CD4-positive, alpha-beta T cell treated with Interleukin-15 for 1 hour (primary cell): ENCODE measurements around the gene MACF1.
"Not testable (repeated sequence)": the region's sequence is repeated elsewhere in the genome, so short reads cannot be mapped to it uniquely, and the experiment has no call there.

Source experiments
- DNase-seq: peaks from one replicate; pipeline ENCODE4 v3.0.0-alpha.2; 2020

The MACF1 gene

DNA sequence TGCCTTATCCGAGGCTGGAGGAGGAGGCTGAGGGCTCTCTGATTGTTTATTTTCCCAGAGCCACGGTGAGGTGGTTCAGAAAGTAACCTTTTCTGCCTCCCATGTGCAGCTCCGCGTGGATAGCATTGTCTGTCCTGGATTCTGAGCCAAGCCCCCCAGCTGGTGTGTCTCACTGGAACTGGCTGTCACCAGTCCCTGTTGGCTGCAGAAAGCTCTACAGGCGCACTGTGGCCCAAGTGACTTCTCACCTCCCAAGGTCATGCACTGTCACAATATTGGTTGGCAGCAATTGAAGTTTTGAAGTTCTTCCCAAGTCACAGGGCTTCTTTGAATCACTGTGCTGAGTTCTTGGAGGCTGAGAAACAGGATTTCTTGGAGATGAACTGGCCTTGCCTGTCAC is 295.2 kb downstream of the MACF1 start:
- DNase-seq: no peak

DNA sequence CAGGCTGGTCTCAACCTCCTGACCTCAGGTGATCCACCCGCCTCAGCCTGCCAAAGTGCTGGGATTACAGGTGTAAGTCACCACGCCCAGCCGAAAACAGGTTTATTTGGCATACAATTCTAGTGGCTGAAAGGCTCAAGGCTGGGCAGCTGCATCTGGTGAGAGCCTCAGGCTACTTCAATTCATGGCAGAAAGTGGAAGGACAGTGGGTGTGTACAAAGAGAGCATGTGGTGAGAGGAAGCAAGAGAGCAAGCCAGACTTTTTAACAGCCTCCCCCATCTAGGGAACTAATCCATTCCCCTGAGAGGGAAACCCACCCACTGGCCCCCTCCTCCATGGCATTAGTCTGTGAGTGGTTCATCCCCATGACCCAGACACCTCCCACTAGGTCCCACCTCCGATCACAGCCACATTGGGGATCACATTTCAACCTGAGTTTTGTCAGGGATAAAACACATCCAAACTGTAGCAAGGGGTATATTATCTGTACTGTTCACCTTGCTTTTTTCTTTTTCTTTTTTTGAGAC is 296.4 kb downstream of the MACF1 start:
- no peak for DNase-seq

DNA sequence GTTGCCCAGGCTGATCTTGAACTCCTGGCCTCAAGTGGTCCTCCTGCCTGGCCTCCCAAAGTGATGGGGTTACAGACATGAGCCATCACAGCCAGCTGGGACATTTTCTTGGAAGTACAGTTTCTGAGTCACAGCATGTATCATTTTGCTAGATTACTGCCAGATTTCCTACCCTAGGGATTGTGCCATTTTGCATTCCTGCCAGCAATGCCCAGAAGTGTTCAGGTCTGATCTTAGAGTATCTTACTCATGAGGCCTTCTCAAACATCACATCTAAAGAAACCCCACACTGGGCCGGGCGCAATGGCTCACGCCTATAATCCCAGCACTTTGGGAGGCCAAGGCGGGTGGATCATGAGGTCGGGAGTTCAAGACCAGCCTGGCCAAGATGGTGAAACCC is 297.2 kb downstream of the MACF1 start:
- DNase-seq: no peak

DNA sequence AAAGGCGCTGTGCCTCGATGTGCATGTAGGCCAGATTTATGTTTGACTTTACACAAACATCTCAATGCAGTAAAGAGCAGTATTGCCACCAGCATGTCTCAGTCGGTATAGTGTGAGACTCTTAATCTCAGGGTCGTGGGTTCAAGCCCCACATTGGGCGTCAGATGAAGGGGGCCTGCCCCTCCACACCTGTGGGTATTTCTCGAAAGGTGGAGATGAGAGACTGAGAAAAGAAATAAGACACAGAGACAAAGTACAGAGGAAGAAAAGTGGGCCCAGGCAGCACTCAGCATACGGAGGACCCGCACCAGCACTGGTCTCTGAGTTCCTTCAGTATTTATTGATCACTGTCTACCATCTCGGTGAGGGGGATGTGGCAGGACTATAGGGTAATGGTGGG is 299.9 kb downstream of the MACF1 start:
- not testable (repeated sequence) for DNase-seq

DNA sequence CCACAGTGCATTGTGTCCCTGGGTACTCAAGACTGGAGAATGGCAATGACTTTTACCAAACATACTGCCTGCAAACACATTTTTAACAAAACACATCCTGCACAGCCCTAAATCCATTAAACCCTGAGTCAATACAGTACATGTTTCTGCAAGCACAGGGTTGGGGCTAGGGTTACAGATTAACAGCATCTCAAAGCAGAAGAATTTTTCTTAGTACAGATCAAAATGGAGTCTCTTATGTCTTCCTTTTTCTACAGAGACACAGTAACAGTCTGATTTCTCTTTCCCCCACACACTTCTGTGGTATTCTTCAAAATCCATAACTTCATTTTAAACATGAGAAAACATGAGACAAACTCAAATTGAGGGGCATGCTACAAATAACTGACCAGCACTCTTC is 300.8 kb downstream of the MACF1 start:
- no peak for DNase-seq

DNA sequence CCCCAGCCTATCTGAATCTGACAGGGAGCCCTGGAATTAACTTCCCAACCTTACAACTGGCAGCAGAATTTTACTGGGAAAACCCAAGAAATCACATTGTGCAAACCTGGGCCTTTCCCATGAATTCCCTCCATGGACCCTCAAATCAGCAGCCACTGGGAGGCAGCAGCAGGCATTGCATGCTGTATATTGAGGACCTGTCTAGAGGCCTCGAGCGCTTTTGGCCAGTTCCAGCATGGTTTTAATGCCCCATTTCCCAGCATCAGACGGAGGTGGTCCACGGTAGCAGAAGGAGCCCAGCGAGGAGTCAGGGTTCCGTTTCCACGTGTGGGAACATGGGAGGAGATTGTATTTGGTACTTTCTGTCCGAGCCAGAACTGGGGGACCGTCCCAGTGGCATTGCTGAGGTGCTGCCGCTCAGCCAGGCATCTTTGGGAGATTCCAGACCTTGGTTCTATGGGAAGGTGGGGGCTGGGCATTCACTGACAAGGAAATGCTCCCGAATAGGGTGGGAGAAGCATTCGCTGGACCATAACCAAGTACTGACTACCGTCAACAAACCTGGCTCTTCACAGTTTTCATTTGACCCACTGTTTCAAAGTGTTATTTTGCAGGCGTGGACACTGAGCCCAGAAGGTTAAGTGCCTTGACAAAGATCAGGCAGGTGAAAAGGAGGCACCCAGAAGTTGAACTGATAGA is 302.9 kb downstream of the MACF1 start:
- DNase-seq: no peak

DNA sequence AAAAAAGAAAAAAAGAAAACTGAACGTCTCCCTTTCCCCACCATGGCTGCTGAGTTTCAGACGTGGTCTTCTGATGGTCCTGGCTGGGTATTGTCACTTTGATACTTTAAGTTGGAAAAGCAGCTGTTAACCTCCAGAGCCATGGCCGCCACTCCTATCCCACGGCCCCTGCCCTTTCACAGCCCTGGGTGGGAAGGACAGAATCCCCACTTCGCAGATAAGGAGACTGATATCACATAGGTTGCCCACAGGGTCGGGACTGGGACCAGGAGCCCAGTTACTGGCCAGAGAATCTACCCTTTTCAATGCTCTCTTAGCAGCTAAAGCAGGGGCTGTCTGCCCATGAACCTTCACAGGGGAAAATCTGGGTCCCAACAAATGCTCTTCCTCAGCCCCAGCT is 303.8 kb downstream of the MACF1 start:
- DNase-seq: no peak

DNA sequence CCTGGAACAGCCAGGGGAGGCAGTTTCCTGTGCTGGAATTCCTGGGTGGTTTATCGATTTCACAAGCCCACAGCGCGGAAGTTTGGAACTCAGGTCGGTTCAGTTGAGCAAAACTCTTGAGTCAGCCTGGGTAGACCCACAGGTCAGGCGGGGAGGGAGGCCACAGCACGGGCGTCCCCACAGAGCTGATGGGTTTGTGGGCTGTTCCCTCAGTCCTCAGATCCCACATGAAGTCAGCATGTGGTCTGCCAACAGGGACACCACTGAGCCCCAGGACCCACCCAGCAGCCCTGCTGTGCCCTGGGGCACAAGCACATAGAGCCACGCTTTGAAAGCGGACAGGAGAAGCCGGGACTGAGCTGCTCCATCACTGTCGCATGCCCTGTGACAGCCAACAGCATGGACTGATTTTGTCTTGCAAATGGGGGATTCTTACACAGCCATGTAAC is 304.4 kb downstream of the MACF1 start:
- DNase-seq: no peak

DNA sequence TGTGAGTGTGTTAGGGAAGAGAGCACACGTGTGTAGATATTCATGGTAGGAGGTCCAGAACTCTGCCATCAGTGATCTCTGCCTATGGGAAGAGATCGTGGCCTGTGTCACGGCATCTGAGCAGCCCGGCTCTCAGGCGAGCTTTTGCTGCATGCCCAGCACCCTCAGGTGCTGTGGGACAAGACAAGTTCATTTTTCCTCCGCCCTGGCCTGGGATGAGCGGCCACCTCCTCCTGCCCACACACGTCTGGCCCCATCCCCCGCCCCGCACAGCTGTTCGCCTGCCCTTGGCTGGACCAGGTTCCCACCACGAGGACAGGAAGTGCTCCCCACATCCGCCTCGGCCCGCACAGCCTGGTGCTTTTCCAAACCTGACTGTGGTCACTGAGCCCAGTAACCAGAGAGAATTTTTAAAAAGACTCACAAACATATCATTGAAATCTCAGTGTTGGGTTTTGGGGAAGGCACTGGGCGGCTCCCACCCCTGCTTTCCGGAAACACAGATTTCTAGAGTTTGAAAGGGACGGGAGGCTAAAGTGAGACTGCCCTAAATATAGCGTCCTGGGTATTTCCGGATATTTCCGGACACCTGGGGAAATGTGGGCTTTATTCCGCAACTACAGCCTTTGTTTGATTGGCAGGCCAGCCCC is 305.0 kb downstream of the MACF1 start:
- peak; percentile 30 for DNase-seq

DNA sequence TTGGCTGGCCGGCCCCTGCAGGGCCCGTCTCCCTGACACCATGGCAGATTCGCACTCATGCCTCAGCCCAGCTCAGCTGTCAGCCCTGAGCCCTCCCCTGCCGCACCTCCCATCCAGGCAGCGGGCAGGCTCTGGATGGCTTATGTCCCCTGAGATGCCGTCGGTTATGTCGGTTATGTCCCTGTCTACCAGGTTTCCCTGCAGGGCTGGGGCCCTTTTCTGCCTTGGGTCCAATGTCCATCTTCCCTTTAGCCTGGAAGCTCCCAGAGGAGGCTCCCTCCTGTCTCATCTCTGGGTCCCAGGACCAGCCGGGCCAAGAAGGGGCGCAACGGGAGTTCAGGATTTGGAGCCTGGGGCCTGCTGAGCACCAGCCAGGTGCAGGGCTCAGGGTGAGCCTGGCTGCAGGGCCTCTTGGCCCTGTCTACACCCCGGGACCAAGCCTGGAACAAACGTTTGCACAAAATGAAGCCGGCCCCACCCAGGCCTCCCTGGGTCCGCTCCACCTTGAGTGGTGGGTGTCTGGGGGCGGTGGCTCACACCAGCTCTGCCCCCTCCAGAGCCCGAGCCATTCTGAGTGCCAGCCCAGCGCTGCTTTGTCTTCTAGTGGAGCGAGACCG is 306.2 kb downstream of the MACF1 start:
- DNase-seq: not testable (repeated sequence)

DNA sequence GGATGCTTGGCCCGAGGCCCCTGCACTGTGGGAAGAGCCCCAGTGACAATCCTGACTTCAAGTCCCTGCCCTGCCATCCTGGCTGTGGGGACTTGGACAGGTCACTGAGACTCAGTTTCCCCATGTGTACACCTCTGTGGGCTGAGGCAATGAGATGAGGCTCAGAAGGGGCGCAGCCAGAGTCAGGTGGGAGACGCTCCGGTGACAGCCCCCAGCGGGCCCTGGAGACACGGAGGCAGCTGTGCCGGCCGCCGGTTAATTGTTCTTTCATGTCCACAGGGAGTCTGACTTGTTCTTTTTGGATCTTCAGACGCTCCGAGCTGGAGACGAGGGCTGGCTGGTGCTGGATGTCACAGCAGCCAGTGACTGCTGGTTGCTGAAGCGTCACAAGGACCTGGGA is 307.0 kb downstream of the MACF1 start:
- DNase-seq: not testable (repeated sequence)

DNA sequence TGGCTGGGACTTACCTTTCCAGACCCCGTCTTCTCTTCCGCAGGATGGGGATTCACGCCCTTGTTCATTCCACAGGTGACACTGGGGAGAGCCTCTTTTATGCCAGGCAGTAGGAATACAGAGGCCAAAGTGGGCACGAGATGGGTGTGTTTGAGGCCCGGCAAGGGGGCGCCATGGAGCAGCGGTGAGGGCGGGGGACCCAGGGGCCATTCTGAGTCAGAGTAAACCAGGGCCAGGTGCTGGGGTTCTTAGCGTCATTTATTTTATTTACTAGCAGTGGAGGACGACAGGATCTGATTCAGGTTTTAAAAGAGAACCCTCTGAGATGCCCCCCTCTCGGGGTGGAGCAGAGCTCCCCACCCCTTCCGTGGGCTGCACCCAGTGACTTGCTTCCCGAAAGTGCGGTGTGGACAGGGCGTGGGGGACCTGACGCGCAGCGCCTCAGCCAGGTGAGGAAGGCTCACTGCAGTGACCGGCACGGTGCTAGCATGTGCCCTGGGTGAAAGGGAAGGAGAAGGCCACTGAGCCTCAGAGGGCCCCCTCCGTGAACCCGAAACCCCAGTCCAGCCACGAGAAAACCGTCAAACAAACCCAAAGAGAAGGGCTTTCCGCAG is 307.8 kb downstream of the MACF1 start:
- not testable (repeated sequence) for DNase-seq

DNA sequence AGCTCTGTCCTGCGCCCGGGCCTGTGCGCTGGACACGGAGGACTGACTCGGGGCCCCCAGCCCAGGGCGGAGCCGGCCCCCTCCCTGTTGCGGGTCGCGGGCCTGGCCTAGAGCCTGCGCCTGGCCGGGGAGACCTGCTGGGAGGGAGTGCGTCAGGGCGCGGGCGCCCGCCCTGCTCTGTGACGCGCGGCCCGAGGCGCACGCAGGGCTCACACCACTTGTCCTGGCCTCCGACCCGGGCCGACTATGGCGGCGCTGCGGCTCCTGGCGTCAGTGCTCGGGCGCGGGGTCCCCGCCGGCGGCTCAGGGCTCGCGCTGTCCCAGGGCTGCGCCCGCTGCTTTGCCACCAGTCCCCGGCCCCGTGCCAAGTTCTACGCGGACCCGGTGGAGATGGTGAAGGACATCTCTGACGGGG is 310.2 kb downstream of the MACF1 start:
- not testable (repeated sequence) for DNase-seq

DNA sequence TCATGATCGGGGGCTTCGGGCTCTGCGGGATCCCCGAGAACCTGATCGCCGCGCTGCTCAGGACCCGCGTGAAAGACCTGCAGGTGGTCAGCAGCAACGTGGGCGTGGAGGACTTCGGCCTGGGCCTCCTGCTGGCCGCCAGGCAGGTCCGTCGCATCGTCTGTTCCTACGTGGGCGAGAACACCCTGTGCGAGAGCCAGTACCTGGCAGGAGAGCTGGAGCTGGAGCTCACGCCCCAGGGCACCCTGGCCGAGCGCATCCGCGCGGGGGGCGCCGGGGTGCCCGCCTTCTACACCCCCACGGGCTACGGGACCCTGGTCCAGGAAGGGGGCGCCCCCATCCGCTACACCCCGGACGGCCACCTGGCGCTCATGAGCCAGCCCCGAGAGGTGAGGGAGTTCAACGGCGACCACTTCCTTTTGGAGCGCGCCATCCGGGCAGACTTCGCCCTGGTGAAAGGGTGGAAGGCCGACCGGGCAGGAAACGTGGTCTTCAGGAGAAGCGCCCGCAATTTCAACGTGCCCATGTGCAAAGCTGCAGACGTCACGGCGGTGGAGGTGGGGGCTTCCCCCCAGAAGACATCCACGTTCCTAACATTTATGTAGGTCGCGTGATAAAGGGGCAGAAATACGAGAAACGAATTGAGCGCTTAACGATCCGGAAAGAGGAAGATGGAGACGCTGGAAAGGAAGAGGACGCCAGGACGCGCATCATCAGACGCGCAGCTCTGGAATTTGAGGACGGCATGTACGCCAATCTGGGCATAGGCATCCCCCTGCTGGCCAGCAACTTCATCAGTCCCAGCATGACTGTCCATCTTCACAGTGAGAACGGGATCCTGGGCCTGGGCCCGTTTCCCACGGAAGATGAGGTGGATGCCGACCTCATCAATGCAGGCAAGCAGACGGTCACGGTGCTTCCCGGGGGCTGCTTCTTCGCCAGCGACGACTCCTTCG is 310.9 kb downstream of the MACF1 start:
- not testable (repeated sequence) for DNase-seq

DNA sequence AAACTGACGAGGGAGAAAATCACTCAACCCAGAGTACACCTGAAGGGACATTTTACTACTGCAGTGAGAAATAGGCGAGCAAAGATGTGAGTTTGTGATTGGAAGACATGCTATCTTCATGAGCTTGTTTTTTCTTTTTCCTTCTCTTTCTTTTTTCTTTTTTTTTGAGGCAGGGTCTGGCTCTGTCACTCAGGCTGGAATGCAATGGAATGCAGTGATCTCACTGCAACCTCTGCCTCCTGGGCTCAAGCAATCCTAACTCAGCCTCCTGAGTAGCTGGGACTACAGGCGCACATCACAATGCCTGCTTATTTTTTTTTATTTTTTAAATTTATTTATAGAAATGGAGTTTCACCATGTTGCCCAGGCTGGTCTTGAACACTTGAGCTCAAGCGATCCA is 312.3 kb downstream of the MACF1 start:
- DNase-seq: not testable (repeated sequence)

DNA sequence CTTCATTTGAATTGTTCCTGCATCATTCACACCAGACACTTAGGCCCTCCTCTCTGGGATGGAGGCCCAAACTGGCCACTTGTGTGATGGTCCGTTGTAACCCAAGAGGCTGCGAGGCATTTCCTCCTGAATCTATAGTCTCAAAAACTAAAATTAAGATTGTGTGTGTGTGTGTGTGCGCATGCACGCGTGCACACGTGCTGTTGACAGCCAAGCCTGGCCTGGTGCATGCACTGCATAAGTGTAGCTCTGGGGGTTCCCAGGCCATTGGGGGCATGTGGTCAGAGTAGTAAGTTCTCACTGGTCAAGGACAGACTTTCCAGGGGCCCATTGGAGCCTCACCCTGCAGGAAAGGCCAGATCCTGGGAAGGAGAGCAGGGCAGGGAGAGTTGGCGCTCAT is 313.4 kb downstream of the MACF1 start:
- not testable (repeated sequence) for DNase-seq

DNA sequence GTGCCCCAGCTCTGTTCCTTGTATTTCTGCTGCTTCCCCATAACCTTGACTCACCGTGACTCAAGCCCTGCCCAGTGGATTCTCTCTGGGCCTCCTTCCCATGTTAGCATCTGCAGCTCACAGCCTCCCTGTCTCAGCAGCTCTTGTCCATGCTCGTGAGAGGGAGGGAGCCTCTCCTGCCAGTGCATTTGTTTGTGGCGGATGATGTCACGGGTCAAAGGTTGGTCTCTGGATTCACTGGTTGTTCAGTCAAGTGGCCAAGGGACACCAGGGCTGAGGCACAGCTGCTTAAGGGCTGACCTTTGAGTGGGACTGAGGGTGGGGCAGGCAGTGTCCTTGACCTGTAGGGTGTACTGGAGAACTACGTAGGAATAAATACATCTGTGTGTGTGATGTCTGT is 314.9 kb downstream of the MACF1 start:
- not testable (repeated sequence) for DNase-seq

DNA sequence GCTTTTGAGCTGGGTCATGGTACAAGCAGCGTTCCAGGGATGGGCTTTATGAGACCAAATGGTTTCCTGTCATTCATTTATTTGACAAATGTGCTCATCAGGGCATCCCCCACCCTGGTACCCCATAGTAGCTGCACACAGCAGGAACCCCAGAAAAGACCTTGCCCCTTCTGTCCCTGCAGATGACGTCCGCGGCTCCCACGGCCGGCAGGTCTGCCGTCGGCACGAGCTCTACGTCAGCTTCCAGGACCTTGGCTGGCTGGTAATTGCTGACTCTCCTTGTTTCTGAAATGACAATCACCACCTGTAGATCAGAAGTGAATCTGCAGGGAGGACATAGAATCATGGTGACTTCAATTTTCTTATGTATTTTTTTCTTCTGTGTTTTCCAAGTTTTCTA is 317.7 kb downstream of the MACF1 start:
- DNase-seq: not testable (repeated sequence)

DNA sequence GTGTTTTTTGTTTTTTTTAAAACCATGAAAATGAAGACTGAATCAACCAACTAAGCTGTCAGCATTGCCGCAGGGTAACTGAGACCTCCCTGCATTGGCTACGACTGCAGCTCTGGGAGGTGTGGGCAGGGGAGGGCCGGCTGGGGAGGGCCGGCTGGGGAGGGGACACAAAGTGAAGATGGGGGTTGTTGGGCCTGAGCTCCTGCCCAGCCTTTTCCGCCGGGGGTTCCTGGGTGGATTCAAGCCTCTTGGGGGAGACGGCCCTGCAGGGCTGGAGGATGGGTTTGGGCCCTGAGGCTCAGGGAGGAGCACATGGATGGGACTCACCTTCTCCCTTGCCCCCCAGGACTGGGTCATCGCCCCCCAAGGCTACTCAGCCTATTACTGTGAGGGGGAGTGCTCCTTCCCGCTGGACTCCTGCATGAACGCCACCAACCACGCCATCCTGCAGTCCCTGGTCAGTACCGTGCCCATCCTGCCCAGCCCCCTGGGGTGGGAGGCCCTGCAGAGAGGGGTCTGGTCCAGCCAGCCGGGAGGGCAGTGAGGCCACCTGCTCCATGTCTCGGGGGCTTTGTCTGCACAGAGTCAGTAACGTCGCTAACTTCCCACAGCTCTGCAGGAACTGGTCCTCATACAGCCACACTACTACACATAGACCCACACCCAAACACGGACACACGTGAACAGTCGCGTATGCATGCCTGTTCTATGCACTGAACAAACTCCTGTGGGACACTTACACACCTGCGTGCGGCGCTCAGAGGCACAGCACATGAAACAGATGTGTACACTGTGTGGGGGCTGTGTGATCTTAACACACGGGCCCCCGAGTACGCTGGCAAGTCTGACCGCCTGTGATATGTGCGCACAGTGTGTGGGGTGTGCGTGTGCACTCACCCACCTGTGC is 318.4 kb downstream of the MACF1 start:
- DNase-seq: no peak

DNA sequence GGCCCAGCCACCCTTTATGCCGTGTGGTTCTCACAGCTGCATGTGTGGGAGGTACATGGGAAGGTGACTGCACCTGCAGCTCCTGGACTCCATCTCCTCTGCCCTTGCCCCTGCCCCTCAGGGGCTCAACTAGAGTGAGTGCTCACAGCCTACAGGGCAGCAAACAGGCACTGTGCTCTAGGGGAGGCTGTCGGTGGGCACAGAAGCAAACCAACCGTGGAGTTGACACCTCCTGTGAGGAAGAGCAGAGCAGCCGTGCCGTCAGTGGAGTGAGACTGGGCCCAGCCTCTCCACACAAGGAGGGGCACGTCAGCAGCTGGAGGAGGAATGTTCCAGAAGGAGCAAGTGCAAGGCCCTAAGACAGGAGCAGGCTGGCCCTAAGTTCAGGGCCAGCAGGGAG is 319.7 kb downstream of the MACF1 start:
- no peak for DNase-seq
